K562 (cell line): ENCODE results near the gene KLRD1. TPM values are rescaled to one million over a fixed set of nuclear protein-coding genes. Genes with fewer than 3 reads are reported as not detected.

Experiments used
- ARID4B ChIP-seq: sonication (generic); formaldehyde crosslinking; IDR thresholded peaks from 2 replicates; pipeline ENCODE4 v1.8.0; 2022; ENCODE audit warnings: mild to moderate bottlenecking, missing genetic modification reagents
- CEBPG ChIP-seq, 3 experiments: fragments of 200-800 bp in 1 of 3; sonication (Bioruptor generic) in 1 of 3; sonication (generic) in 1 of 3; formaldehyde crosslinking in 1 of 3; IDR thresholded peaks in 2 of 3; conservative IDR thresholded peaks in 1 of 3; 2 replicates each; pipeline versions ENCODE4 v1.6.1 to v1.8.0; 2016 to 2022; ENCODE audit warnings: missing compliant biosample characterization in 2 of 3, missing genetic modification characterization in 2 of 3, mild to moderate bottlenecking in 1 of 3, missing genetic modification reagents in 1 of 3
- HDAC8 ChIP-seq: fragments of 450-650 bp; IDR thresholded peaks from 2 replicates; pipeline ENCODE4 v1.6.1; 2016; ENCODE audit warnings: mild to moderate bottlenecking, missing genetic modification characterization, moderate library complexity, missing compliant biosample characterization
- JUND ChIP-seq, 2 experiments: IDR thresholded peaks; 2 replicates in 1 of 2; 3 replicates in 1 of 2; pipeline ENCODE4 v1.6.1; 2011; ENCODE audit warnings: borderline replicate concordance in 2 of 2, low read depth in 2 of 2, low read length in 2 of 2, improper control_type of control experiment in 1 of 2, missing biosample characterization in 1 of 2, missing genetic modification characterization in 1 of 2, missing genetic modification reagents in 1 of 2
- KDM1A ChIP-seq, 2 experiments: fragments of 450-650 bp; IDR thresholded peaks; 2 replicates each; pipeline ENCODE4 v1.6.1; 2016; ENCODE audit warnings: mild to moderate bottlenecking in 2 of 2
- MEF2A ChIP-seq: IDR thresholded peaks from 2 replicates; pipeline ENCODE4 v1.6.1; 2011; ENCODE audit warnings: low read depth, mild to moderate bottlenecking, low read length, moderate library complexity; ENCODE audit not compliant: control insufficient read depth
- NR2C1 ChIP-seq, 2 experiments: fragments of 450-650 bp; IDR thresholded peaks; 2 replicates each; pipeline ENCODE4 v1.6.1; 2017; ENCODE audit warnings: mild to moderate bottlenecking in 2 of 2, antibody characterized with exemption in 1 of 2, inconsistent platforms in 1 of 2, missing compliant biosample characterization in 1 of 2, missing genetic modification characterization in 1 of 2
- PML ChIP-seq: IDR thresholded peaks from 2 replicates; pipeline ENCODE4 v1.6.1; 2012; ENCODE audit warnings: low read length, inconsistent platforms
- RBFOX2 ChIP-seq: fragments of 200-400 bp; formaldehyde crosslinking; IDR thresholded peaks from 2 replicates; pipeline ENCODE4 v1.6.1; 2017; ENCODE audit warnings: low read depth, mild to moderate bottlenecking, low read length, moderate library complexity
- SMARCE1 ChIP-seq: fragments of 450-650 bp; IDR thresholded peaks from 2 replicates; pipeline ENCODE4 v1.7.1; 2016; ENCODE audit warnings: mild to moderate bottlenecking
- STAT5A ChIP-seq: IDR thresholded peaks from 2 replicates; pipeline ENCODE4 v1.6.1; 2012; ENCODE audit warnings: low read length, inconsistent platforms, borderline replicate concordance
- TBL1XR1 ChIP-seq, 2 experiments: IDR thresholded peaks; 2 replicates each; pipeline ENCODE4 v1.6.1; 2012; ENCODE audit warnings: improper control_type of control experiment in 2 of 2, low read length in 2 of 2, mild to moderate bottlenecking in 1 of 2
- ZC3H8 ChIP-seq: fragments of 450-650 bp; IDR thresholded peaks from 2 replicates; pipeline ENCODE4 v1.6.1; 2017
- ZNF280A ChIP-seq: fragments of 450-650 bp; IDR thresholded peaks from 2 replicates; pipeline ENCODE4 v1.6.1; 2018; ENCODE audit warnings: mild to moderate bottlenecking, low read depth; ENCODE audit not compliant: partially characterized antibody
- ZNF316 ChIP-seq: fragments of 450-650 bp; IDR thresholded peaks from 2 replicates; pipeline ENCODE4 v1.6.1; 2016
- ZNF384 ChIP-seq: IDR thresholded peaks from 2 replicates; pipeline ENCODE4 v1.6.1; 2012; ENCODE audit warnings: low read depth, low read length, improper control_type of control experiment
- ZNF583 ChIP-seq: fragments of 250-450 bp; sonication (Bioruptor Pico); IDR thresholded peaks from 2 replicates; pipeline ENCODE4 v1.4.0; 2020
- ZNF589 ChIP-seq: fragments of 200-800 bp; sonication (Bioruptor generic); IDR thresholded peaks from 2 replicates; pipeline ENCODE4 v1.6.1; 2016; ENCODE audit warnings: low read depth, missing genetic modification characterization, missing compliant biosample characterization
- ZNF780A ChIP-seq: fragments of 250-450 bp; sonication (Bioruptor Pico); IDR thresholded peaks from 2 replicates; pipeline ENCODE4 v1.5.0; 2021; ENCODE audit warnings: mild to moderate bottlenecking
- polyA plus RNA-seq, 8 experiments: library from polyadenylated mRNA; depleted of rRNA in 4 of 8; stranded (reverse) in 5 of 8; unstranded in 3 of 8; fragments of >200 nt; fragmentation: Nextera tagmentation in 2 of 8; fragmentation: Illumina TruSeq in 1 of 8; extraction: Ambion mirVana in 2 of 8; extraction: Trizol in 1 of 8; gene quantifications; 2 replicates each; pipeline versions ENCODE4 v1.2.1 to v1.2.3, GENCODE V29; 2011 to 2014; ENCODE audit warnings: inconsistent platforms in 1 of 8, missing spikeins in 1 of 8
- total RNA-seq, 7 experiments: library from RNA; depleted of rRNA in 6 of 7; stranded (reverse); fragments of >200 nt in 6 of 7; fragmentation: Illumina TruSeq in 2 of 7; extraction: Trizol in 2 of 7; gene quantifications; 2 replicates each; pipeline versions ENCODE4 v1.2.1 to v1.2.3, GENCODE V29; 2011 to 2021; ENCODE audit warnings: low replicate concordance in 1 of 7
- TF ChIP-seq, protein P1 (sequence below): sonication (generic); formaldehyde crosslinking; IDR thresholded peaks from 2 replicates; pipeline ENCODE4 v1.8.0; 2022; ENCODE audit warnings: missing genetic modification reagents, mild to moderate bottlenecking, moderate library complexity, borderline replicate concordance

KLRD1 gene
- total and polyA plus RNA-seq, 9 of the 15 experiments (the other 6 are each of a cell fraction or from before 2014, with no cell fraction given) = not detected

- TF ChIP-seq MEF2A (peak; percentile 6; the same call in 1 of the 2 replicates), ZNF583 (no peak), ZNF384 (peak; percentile 84), TBL1XR1 (IDR thresholded peaks at IDR 0.05; ENCODE audit: low read length in 2 of 2) (peak in 1 of 2 experiments; percentile 56; a peak in 1 of 4 replicates), ZC3H8 (no peak), ZNF589 (CRISPR knock-in tag) (peak; percentile 19; the same call in 1 of the 2 replicates), ZNF780A (no peak), PML (peak; percentile 60), STAT5A (peak; percentile 90), KDM1A (IDR thresholded peaks at IDR 0.05) (peak; percentile 76 to 79; a peak in 3 of 4 replicates), SMARCE1 (peak; percentile 76), NR2C1 (IDR thresholded peaks at IDR 0.05) (no peak), NR2C1 (tag; IDR thresholded peaks at IDR 0.05) (peak; percentile 47; the same call in 1 of the 2 replicates), ZNF280A (no peak), ZNF316 (peak; percentile 49), ARID4B (CRISPR knock-in tag) (no peak), RBFOX2 (no peak; the same call in 1 of the 2 replicates), CEBPG (CRISPR knock-in tag; IDR thresholded peaks at IDR 0.05) (no peak), CEBPG (tag; conservative IDR thresholded peaks at IDR 0.05 in 1 of 2, IDR thresholded peaks at IDR 0.05 in 1 of 2) (0 out of 4 replicates have a peak, but pooled peaks of 1 of the 2 experiments have one; percentile 28), JUND (IDR thresholded peaks at IDR 0.05; ENCODE audit: borderline replicate concordance, low read depth, low read length) (peak; percentile 83), JUND (tag; IDR thresholded peaks at IDR 0.05; ENCODE audit: borderline replicate concordance, low read depth, low read length) (peak; percentile 73; the same call in 1 of the 3 replicates), HDAC8 (no peak)
- TF ChIP-seq, protein P1, sequence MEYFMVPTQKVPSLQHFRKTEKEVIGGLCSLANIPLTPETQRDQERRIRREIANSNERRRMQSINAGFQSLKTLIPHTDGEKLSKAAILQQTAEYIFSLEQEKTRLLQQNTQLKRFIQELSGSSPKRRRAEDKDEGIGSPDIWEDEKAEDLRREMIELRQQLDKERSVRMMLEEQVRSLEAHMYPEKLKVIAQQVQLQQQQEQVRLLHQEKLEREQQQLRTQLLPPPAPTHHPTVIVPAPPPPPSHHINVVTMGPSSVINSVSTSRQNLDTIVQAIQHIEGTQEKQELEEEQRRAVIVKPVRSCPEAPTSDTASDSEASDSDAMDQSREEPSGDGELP (CRISPR knock-in tag) = no peak
Observed at GRCh38 chr12:10362828-10363657, 55.4 kb downstream of the KLRD1 start (continued).
